ENCODE measurements around the gene PRKG1.
"Not testable (repeated sequence)": the region's sequence is repeated elsewhere in the genome, so short reads cannot be mapped to it uniquely, and the experiment has no call there.

Gene PRKG1

GRCh38 chr10:51394039-51394438 lies 319.8 kb downstream of the PRKG1 start:
- no peak for DNase-seq

GRCh38 chr10:51397244-51397643 lies 323.0 kb downstream of the PRKG1 start:
- no peak for DNase-seq

GRCh38 chr10:51397695-51398094 lies 323.4 kb downstream of the PRKG1 start:
- DNase-seq = peak; percentile 11

GRCh38 chr10:51399840-51400239 lies 325.6 kb downstream of the PRKG1 start:
- no peak for DNase-seq

- DNase-seq = no peak
These were observed 326.3 kb downstream of the PRKG1 start for GRCh38 chr10:51400392-51401096.

- DNase-seq = no peak
These were observed 329.2 kb downstream of the PRKG1 start for GRCh38 chr10:51403521-51403920.

GRCh38 chr10:51405580-51406351 lies 331.5 kb downstream of the PRKG1 start:
- DNase-seq = no peak

- DNase-seq = no peak
These were observed 332.3 kb downstream of the PRKG1 start for GRCh38 chr10:51406581-51406980.

GRCh38 chr10:51416494-51416893 lies 342.2 kb downstream of the PRKG1 start:
- DNase-seq = no peak

GRCh38 chr10:51419196-51420093 lies 345.2 kb downstream of the PRKG1 start:
- no peak for DNase-seq

- no peak for DNase-seq
These were observed 347.6 kb downstream of the PRKG1 start for GRCh38 chr10:51421853-51422252.

- peak; percentile 55 for DNase-seq
These were observed 348.2 kb downstream of the PRKG1 start for GRCh38 chr10:51422311-51423120.

- no peak for DNase-seq
These were observed 348.8 kb downstream of the PRKG1 start for GRCh38 chr10:51423121-51423452.

GRCh38 chr10:51425431-51425830 lies 351.1 kb downstream of the PRKG1 start:
- DNase-seq = no peak

- no peak for DNase-seq
These were observed 353.5 kb downstream of the PRKG1 start for GRCh38 chr10:51427758-51428157.

- no peak for DNase-seq
These were observed 356.2 kb downstream of the PRKG1 start for GRCh38 chr10:51430506-51430905.

GRCh38 chr10:51433949-51434475 lies 359.7 kb downstream of the PRKG1 start:
- no peak for DNase-seq

GRCh38 chr10:51436805-51437204 lies 362.5 kb downstream of the PRKG1 start:
- DNase-seq = no peak

- no peak for DNase-seq
These were observed 365.4 kb downstream of the PRKG1 start for GRCh38 chr10:51439645-51440044.

GRCh38 chr10:51445588-51445987 lies 371.3 kb downstream of the PRKG1 start:
- DNase-seq = no peak

GRCh38 chr10:51447119-51447518 lies 372.8 kb downstream of the PRKG1 start:
- DNase-seq = no peak

- not testable (repeated sequence) for DNase-seq
These were observed 381.5 kb downstream of the PRKG1 start for GRCh38 chr10:51455762-51456161.
